ENCODE results near the gene SPTBN4. TPM values are rescaled to one million over a fixed set of nuclear protein-coding genes. Genes with fewer than 3 reads are reported as not detected.
A peak's percentile ranks its signal among the peaks of the same experiment; 100 is the strongest.
"Not testable (repeated sequence)": the region's sequence is repeated elsewhere in the genome, so short reads cannot be mapped to it uniquely, and the experiment has no call there.

The SPTBN4 gene
- total RNA-seq, 1 donor from 2014 or later: 1.2 TPM

DNA sequence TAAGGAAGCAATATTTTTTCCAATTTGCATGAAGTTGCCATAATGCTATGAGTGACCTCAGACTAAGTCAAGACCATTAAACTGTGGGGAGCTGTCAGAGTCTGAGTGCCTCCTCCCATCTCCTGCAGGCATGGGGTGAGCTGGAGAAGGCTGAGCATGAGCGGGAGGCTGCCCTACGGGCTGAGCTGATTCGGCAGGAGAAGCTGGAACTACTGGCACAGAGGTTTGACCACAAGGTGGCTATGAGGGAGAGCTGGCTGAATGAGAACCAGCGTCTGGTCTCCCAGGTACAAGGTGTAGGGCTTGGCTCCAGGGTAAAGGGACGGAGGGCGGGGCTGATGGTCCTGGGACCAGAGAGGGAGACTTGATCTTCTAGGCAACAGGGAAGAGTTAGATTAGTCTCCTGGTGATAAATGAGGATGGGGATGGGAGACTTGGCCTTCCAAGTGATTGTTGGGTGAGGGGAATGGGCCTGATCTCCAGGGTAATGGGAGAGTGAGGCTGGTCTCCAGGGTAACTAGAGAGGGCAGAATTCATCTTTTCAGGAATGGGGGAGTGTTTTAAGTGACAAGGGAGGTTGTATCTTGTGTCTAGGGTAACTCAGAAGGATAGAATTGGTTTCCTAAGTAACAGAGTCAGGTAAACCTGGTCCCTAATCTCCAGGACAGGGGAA lies 36.0 kb downstream of the SPTBN4 start:
- ATAC-seq: peak; percentile 51
- DNase-seq (ENCODE audit: low spot score): no peak

- DNase-seq (ENCODE audit: low spot score) (no peak), ATAC-seq (no peak)
Measured at GRCh38 chr19:40503320-40503695, 36.5 kb downstream of the SPTBN4 start.

DNA sequence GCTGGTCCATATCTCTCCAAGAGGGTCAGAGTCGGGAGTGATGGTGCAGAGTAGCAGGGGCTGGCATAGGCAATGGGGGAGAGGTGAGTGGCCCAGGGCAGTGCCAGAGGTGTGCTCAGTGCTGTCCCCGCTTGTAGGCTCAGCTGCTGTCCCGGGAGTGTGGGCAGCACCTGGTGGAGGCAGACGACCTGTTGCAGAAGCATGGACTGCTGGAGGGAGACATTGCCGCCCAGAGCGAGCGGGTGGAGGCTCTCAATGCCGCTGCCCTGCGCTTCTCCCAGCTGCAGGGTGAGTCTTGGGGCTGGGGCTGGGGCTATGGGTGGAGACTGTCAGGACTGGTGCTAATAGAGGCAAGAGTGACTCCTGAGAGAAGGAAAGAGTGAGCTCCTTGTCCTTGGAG lies 39.3 kb downstream of the SPTBN4 start:
- DNase-seq (ENCODE audit: low spot score) (no peak), ATAC-seq (no peak)

DNA sequence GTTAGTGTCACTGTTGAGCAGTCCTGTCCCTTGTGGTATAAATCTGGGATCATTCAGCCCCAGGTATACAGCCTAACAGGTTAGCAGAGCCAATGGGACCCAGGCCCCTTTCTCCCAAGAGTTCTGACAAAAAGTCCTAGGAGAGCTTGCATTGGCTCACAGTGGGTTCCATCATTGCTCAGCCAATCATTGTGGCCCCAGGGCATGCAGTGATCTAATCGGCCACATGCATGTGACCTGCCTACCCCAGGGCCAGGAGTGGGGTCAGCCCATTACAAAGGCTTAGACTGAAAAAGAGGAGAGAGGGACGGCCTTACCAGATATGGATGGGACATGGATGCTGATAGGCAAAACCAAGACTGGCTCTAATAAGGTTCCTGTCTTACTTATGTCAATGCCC lies 41.1 kb downstream of the SPTBN4 start:
- DNase-seq (ENCODE audit: low spot score) (no peak), ATAC-seq (no peak)

DNA sequence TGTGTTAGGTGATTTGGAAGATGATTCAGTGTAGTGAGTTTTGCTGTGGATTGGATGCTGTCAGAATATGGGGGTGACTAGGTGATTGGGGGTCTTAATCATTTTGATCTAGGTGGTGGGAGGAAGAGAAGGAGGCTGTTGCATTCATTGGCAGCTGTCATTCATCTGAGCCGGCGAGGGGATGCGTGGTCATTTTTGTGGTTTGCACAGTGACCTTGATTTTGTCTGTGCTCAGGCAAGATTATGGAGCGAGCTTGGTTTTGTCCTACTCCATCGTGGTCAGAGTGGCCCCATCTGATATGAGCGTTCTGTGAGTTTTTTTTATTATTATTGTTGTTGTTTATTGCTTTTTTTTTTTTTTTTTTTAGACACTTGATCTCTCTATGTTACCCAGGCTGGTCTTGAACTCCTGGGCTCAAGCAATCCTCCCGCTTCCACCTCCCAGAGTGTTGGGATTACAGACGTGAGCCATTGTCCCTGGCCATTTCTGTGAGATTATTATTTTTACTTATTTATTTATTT lies 42.0 kb downstream of the SPTBN4 start:
- ATAC-seq: no peak
- no peak for DNase-seq (ENCODE audit: low spot score)

GRCh38 chr19:40510526-40511115 lies 43.8 kb downstream of the SPTBN4 start:
- ATAC-seq (no peak), DNase-seq (ENCODE audit: low spot score) (no peak)

DNA sequence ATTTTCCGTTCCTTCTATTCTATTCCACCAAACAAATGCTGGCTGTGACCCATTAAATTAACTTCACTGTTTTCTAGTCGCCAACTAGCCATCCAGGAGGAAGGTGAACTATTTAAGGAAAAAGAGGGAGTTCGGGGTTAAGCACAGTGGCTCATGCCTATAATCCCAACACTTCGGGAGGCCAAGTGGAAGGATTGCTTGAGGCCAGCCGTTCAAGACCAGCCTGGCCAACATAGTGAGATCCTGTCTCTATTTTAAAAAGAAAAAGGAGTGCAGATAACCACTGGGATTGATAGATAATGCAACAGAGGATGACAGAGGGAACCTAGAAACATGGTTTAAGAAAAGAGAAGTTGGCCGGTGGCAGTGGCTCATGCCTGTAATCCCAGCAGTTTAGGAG lies 44.7 kb downstream of the SPTBN4 start:
- ATAC-seq (no peak), DNase-seq (ENCODE audit: low spot score) (no peak)

GRCh38 chr19:40512110-40512472 lies 45.3 kb downstream of the SPTBN4 start:
- no peak for ATAC-seq
- DNase-seq (ENCODE audit: low spot score): no peak

GRCh38 chr19:40512473-40513344 lies 45.9 kb downstream of the SPTBN4 start:
- DNase-seq (ENCODE audit: low spot score) (no peak), ATAC-seq (peak; percentile 49)

GRCh38 chr19:40513345-40513678 lies 46.5 kb downstream of the SPTBN4 start:
- DNase-seq (ENCODE audit: low spot score) (no peak), ATAC-seq (no peak)

- DNase-seq (ENCODE audit: low spot score) (no peak), ATAC-seq (no peak)
Measured at GRCh38 chr19:40513741-40514315, 47.0 kb downstream of the SPTBN4 start.

GRCh38 chr19:40517248-40517647 lies 50.4 kb downstream of the SPTBN4 start:
- DNase-seq (ENCODE audit: low spot score) (no peak), ATAC-seq (no peak)

DNA sequence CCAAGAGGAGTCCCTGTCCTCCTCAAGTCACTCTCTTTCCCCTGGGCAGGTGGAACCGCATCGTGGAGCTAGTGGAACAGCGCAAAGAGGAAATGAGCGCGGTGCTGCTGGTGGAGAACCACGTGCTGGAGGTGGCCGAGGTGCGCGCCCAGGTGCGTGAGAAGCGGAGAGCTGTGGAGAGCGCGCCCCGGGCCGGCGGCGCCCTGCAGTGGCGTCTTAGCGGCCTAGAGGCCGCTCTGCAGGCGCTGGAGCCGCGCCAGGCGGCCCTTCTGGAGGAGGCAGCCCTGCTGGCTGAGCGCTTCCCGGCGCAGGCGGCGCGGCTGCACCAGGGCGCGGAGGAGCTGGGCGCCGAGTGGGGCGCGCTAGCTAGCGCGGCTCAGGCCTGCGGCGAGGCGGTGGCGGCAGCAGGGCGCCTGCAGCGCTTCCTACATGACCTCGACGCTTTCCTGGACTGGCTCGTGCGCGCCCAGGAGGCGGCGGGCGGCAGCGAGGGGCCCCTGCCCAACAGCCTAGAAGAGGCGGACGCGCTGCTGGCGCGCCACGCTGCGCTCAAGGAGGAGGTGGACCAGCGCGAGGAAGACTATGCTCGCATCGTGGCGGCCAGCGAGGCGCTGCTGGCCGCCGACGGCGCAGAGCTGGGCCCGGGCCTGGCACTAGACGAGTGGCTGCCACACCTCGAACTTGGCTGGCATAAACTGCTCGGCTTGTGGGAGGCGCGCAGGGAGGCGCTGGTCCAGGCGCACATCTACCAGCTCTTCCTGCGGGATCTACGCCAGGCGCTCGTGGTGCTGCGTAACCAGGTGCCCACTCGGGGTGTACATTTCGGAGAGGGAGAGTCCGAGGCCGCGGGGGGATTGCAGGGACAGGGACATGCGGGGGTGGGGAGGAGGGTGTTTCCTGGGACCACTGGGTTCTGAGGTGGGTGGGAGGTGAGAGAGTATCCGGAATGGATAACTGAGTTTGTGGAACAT lies 52.8 kb downstream of the SPTBN4 start:
- DNase-seq (ENCODE audit: low spot score) (no peak), ATAC-seq (peak; percentile 15)

GRCh38 chr19:40521276-40521675 lies 54.5 kb downstream of the SPTBN4 start:
- ATAC-seq (no peak), DNase-seq (ENCODE audit: low spot score) (no peak)

DNA sequence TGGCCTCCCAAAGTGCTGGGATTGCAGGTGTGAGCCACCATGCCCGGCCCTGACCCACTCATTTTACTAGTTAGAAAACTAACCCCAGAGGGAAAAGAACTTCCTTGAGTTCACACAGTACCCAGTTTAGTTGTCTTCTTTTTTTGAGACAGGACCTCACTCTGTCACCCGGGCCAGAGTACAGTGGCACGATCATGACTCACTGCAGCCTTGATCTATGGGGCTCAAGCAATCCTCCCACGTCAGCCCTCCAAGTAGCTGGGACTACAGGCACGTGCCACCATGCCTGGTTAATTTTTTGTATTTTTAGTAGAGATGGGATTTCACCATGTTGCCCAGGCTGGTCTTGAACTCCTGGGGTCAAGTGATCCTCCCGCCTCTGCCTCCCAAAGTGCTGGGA lies 55.1 kb downstream of the SPTBN4 start:
- not testable (repeated sequence) for DNase-seq (ENCODE audit: low spot score); ATAC-seq

DNA sequence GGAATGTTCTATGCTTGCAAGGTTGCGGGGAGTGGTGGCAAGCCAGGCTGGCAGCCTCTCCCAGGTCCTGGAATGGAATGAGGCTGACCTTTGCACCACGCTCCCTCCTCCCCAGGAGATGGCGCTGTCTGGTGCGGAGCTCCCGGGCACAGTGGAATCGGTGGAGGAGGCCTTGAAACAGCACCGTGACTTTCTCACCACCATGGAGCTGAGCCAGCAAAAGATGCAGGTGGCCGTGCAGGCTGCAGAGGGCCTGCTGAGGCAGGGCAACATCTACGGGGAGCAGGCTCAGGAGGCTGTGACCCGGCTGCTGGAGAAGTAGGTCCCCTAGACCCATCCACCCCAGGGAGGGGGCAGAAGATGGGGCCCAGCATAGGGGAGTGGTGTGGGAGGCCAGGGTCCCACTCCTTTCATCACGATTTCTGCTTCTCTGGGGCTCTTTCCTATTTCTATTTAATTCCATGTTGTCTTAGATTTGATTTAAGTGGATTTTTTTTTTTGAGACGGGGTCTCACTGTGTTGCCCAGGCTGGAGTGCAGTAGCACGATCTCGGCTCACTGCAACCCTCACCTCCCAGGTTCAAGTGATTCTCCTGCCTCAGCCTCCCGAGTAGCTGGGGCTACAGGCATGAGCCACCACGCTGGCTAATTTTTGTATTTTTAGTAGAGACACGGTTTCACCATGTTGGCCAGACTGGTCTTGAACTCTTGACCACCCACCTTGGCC lies 56.7 kb downstream of the SPTBN4 start:
- ATAC-seq (peak; percentile 95), DNase-seq (ENCODE audit: low spot score) (peak; percentile 64)

DNA sequence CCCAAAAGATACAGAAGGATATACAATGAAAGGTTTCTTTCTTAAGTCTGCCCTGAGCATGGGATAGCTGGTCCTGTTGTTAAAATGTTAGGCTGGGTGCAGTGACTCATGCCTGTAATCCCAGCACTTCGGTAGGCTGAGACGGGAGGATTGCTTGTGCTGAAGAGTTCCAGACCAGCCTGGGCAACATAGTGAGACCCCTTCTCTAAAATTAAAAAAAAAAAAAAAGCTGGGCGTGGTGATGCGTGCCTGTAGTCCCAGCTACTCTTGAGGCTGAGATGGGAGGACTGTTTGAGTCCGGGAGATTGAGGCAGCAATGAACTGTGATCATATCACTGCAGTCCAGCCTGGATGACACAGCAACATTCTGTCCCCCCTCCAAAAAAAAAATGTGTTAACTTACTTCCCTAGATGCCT lies 57.3 kb downstream of the SPTBN4 start:
- no peak for ATAC-seq

GRCh38 chr19:40524655-40525054 lies 57.9 kb downstream of the SPTBN4 start:
- no peak for DNase-seq (ENCODE audit: low spot score)
- ATAC-seq: no peak

More for the DNA sequence above, 57.3 kb downstream of the SPTBN4 start:
- no peak for DNase-seq (ENCODE audit: low spot score)

- ATAC-seq (no peak), DNase-seq (ENCODE audit: low spot score) (no peak)
Measured at GRCh38 chr19:40525234-40526051, 58.6 kb downstream of the SPTBN4 start.

Data from left lobe of liver (tissue), 2 donors.